ENCODE data around the gene APOD. TPM values are rescaled to one million over a fixed set of nuclear protein-coding genes. Genes with fewer than 3 reads are reported as not detected.
"Not testable (repeated sequence)": the region's sequence is repeated elsewhere in the genome, so short reads cannot be mapped to it uniquely, and the experiment has no call there.

APOD gene
- total and polyA plus RNA-seq, 9 of the 15 experiments (the other 6 are each of a cell fraction or from before 2014, with no cell fraction given), result 0.18 to 0.50 (median 0.35) TPM; not detected in 1

DNA sequence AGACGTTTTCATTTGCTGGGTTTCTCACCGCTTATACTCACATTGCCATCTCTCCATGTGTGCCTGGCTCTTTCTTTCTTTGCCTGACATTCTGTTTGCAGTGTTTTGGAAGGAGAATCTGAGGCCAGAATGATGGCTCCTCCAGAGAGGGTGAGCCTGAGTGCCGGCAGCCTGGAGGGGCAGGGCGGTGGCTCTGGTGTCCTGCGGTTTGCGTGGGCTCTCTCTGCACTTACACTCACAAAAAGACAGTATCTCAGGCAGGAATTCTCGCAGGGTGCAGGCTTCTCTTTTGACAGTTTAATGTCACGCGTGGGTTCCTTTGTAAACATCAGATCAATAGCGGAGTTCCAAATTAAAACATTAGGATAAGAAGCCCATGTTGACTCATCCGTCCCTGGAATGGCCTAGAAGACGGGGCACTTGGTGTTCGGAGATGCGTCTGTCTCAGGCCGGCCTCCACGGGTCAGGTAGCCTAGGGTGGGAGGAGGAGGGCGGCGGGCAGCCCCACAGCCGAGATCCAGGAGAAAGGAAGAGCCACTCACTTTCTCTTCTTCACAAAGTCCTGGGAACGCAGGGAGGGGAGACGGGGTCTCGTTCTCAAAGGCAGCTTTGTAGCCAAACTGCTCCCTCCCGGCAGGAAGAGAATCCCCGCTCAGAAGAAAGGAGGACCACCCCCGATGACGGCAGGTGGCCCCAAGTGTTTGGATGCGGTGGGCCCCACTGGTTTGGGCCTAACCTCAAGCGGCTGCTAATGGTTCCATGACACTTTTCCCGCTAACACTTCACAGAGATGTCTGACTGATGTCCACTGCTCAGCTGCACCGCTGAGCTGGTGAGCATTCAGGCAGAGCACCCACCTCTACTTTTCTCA is 44.0 kb upstream of the APOD start:
- in situ Hi-C loops (cut with MboI), result loop anchor here (10.0 kb wide), 1 partner anchor 227 kb away; no protein-coding TSS in a partner anchor
- ATAC-seq; H3K27me3 ChIP-seq (ENCODE audit: control insufficient read depth in 2 of 2, insufficient read depth in 2 of 2, low read length in 2 of 2); H3K9me3 ChIP-seq (replicated peaks; ENCODE audit: control insufficient read depth, insufficient read depth, low read depth, low read length); BruUV-seq (replicated peaks); H3K36me3 ChIP-seq (ENCODE audit: control insufficient read depth, insufficient read depth, low read length); H3K79me2 ChIP-seq (ENCODE audit: control insufficient read depth, insufficient read depth, low read length); POLR2A ChIA-PET; H3K4me2 ChIP-seq (ENCODE audit: insufficient read depth, low read length); H3K9me1 ChIP-seq (ENCODE audit: control insufficient read depth, insufficient read depth, low read length); H3K27ac ChIP-seq (ENCODE audit: extremely low read depth, low read depth, low read length); H4K20me1 ChIP-seq (replicated peaks; ENCODE audit: control insufficient read depth, insufficient read depth, low read length); DNase-seq (ENCODE audit: extremely low read depth in 1 of 4, low spot score in 3 of 4); H3K4me3 ChIP-seq; CTCF ChIA-PET (ENCODE audit: low intra/inter-chr PET ratio); H2AFZ ChIP-seq (ENCODE audit: low read depth, low read length); FAIRE-seq: not testable (repeated sequence)
- intact Hi-C loops (cut with micrococcal nuclease), result loop anchor here (10.0 kb wide), 2 partner anchors 117 to 227 kb away; no protein-coding TSS in a partner anchor
- TF ChIP-seq, protein P1, sequence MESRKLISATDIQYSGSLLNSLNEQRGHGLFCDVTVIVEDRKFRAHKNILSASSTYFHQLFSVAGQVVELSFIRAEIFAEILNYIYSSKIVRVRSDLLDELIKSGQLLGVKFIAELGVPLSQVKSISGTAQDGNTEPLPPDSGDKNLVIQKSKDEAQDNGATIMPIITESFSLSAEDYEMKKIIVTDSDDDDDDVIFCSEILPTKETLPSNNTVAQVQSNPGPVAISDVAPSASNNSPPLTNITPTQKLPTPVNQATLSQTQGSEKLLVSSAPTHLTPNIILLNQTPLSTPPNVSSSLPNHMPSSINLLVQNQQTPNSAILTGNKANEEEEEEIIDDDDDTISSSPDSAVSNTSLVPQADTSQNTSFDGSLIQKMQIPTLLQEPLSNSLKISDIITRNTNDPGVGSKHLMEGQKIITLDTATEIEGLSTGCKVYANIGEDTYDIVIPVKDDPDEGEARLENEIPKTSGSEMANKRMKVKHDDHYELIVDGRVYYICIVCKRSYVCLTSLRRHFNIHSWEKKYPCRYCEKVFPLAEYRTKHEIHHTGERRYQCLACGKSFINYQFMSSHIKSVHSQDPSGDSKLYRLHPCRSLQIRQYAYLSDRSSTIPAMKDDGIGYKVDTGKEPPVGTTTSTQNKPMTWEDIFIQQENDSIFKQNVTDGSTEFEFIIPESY (CRISPR knock-in tag; IDR thresholded peaks at IDR 0.05), result peak; percentile 83
- TF ChIP-seq, protein P2, sequence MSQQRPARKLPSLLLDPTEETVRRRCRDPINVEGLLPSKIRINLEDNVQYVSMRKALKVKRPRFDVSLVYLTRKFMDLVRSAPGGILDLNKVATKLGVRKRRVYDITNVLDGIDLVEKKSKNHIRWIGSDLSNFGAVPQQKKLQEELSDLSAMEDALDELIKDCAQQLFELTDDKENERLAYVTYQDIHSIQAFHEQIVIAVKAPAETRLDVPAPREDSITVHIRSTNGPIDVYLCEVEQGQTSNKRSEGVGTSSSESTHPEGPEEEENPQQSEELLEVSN (IDR thresholded peaks at IDR 0.05; ENCODE audit: borderline replicate concordance in 1 of 2, extremely low read depth in 1 of 2, insufficient read depth in 1 of 2, insufficient read length in 1 of 2, low read depth in 1 of 2, low read length in 1 of 2, poor library complexity in 1 of 2, severe bottlenecking in 1 of 2), result peak in 1 of 2 experiments; percentile 8
- H3K9ac ChIP-seq (ENCODE audit: insufficient read depth in 1 of 2, low read depth in 2 of 2, low read length in 2 of 2), result peak overlapping the region in 1 of 2 experiments; percentile 64; a peak in 1 of 4 replicates
- WGBS (ENCODE audit: insufficient coverage, low coverage, missing lambda C conversion rate), result 45% methylated on average over 23 of the region's 30 CpGs
- H3K4me1 ChIP-seq (replicated peaks in 1 of 2; ENCODE audit: control insufficient read depth in 2 of 2, insufficient read depth in 2 of 2, low read length in 2 of 2), result peaks cover 0 to 29% of the 10 kb centered on the region in 2 experiments; a peak in 2 of 5 replicates
